Measurements from ENCODE around the gene ANKRD34A.
"Not testable (repeated sequence)": the region's sequence is repeated elsewhere in the genome, so short reads cannot be mapped to it uniquely, and the experiment has no call there.

ANKRD34A gene

GRCh38 chr1:145927916-145928643 lies 36.3 kb downstream of the ANKRD34A start:
- Histone ChIP-seq H3K27ac (peak overlapping the region; percentile 92 to 95), H3K4me3 (peak overlapping the region; percentile 83)
- no peak for DNase-seq (ENCODE audit: low spot score)
- TF ChIP-seq CTCF (IDR thresholded peaks at IDR 0.05): no peak

GRCh38 chr1:145927063-145927886 lies 37.1 kb downstream of the ANKRD34A start, which contains the start of gene RBM8A:
Gene RBM8A, minus strand, starts transcription at chr1:145927484. Its CDS starts 58 bp downstream, at chr1:145927426.
- peak within 1 kb of the TSS; percentile 83 for H3K4me3 ChIP-seq
- DNase-seq (ENCODE audit: low spot score): peak; percentile 97
- peak within 1 kb of the TSS; percentile 92 to 95 for H3K27ac ChIP-seq
- peak; percentile 39 for TF ChIP-seq CTCF (IDR thresholded peaks at IDR 0.05)

GRCh38 chr1:145926686-145927062 lies 37.7 kb downstream of the ANKRD34A start:
- H3K4me3 ChIP-seq: peak overlapping the region; percentile 83
- H3K27ac ChIP-seq: peak overlapping the region; percentile 92 to 95
- no peak for DNase-seq (ENCODE audit: low spot score)
- no peak for TF ChIP-seq CTCF (IDR thresholded peaks at IDR 0.05)

GRCh38 chr1:145922266-145922665 lies 42.1 kb downstream of the ANKRD34A start:
- no peak overlapping the region for H3K27ac ChIP-seq
- H3K4me3 ChIP-seq: no peak overlapping the region
- DNase-seq (ENCODE audit: low spot score): no peak
- TF ChIP-seq CTCF (IDR thresholded peaks at IDR 0.05): no peak

- not testable (repeated sequence) for H3K4me3 ChIP-seq; DNase-seq (ENCODE audit: low spot score); H3K27ac ChIP-seq
Measured at GRCh38 chr1:145920297-145920696, 44.1 kb downstream of the ANKRD34A start.

GRCh38 chr1:145918992-145919939 lies 45.1 kb downstream of the ANKRD34A start:
- Histone ChIP-seq H3K4me3 (peak overlapping the region; percentile 80), H3K27ac (peak overlapping the region; percentile 66 to 82)
- no peak for TF ChIP-seq CTCF (IDR thresholded peaks at IDR 0.05)
- DNase-seq (ENCODE audit: low spot score): no peak

All from coronary artery (tissue), 2 donors.